NCI-H748 (cell line): ENCODE results near the gene UVRAG.
A peak's percentile ranks its signal among the peaks of the same experiment; 100 is the strongest.

Source experiments
- DNase-seq: peaks from one replicate; lab custom pipeline; 2025; ENCODE audit not compliant: unreplicated experiment; lab: John Stamatoyannopoulos, UW

Gene UVRAG

GRCh38 chr11:75802913-75803820 lies 11.8 kb upstream of the UVRAG start:
- peak; percentile 64 for DNase-seq

GRCh38 chr11:75809111-75809510 lies 5.9 kb upstream of the UVRAG start:
- DNase-seq: no peak

DNA sequence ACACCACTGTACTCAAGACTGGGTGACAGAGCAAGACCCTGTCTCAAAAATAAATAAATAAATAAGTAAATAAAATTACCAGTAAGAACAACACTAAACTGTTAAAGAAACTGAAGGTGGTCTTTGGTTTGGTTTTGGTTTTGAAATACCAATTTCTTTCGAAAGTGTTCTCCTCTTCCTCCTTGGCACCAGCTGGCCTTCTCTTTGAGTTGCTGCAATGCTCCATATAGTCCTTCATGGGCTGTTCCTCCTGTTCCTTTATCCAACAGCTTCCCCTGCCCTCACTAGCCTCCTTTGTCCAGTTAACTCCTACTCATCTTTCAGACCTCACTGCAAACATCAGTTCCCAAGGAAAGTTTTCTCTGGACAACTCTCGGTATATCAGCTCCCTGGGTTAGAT lies 5.0 kb upstream of the UVRAG start:
- no peak for DNase-seq

- no peak for DNase-seq
These were observed 4.2 kb upstream of the UVRAG start for GRCh38 chr11:75810637-75811390.

- DNase-seq: no peak
These were observed 3.5 kb upstream of the UVRAG start for GRCh38 chr11:75811485-75811884.

- DNase-seq: no peak
These were observed 2.4 kb upstream of the UVRAG start for GRCh38 chr11:75812542-75813040.

GRCh38 chr11:75813124-75813523 lies 1.9 kb upstream of the UVRAG start:
- DNase-seq: no peak

- DNase-seq: no peak
These were observed 1.4 kb upstream of the UVRAG start for GRCh38 chr11:75813622-75814039.

DNA sequence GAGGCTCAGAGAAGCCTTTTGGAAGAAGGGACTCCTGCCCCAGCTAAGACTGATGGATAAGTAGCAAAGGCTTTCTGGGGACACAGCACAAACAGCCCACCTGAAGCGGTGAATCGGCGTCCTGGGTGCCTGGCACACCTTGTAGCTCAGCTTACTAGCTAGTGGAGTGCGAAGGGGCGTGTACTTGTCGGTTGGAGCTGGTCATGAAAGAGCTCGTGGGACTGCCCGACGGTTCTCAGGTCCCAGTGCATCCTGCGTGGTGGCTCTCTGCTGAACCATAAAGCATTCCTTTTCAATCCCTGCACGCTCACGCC lies 690 bp upstream of the UVRAG start:
- no peak for DNase-seq

GRCh38 chr11:75815345-75816168 lies 547 bp downstream of the UVRAG start:
- DNase-seq: peak; percentile 72

GRCh38 chr11:75816561-75817239 lies 1.7 kb downstream of the UVRAG start:
- DNase-seq: peak; percentile 29

GRCh38 chr11:75820645-75821044 lies 5.6 kb downstream of the UVRAG start:
- no peak for DNase-seq

- DNase-seq: no peak
These were observed 6.2 kb downstream of the UVRAG start for GRCh38 chr11:75821202-75821601.

GRCh38 chr11:75822541-75822940 lies 7.5 kb downstream of the UVRAG start:
- no peak for DNase-seq

GRCh38 chr11:75823415-75823814 lies 8.4 kb downstream of the UVRAG start:
- DNase-seq: no peak

DNA sequence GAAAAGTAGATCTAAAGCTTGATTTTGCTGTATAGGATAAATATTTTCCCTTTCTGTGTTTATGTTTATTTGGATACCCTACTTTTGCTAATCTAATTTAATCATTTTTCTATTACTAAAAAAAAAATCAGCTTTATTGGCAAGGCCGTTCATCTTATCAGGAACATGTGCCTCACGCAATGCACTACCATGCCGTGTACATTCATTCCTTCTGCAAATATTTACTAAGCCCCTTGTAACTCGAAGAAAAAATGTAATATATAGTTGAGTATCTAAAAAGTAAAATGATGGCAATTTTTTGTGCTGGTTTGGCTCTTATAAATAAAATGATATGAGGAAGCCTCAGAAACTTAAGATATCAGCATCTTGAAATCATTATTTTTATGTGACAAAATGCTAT lies 8.9 kb downstream of the UVRAG start:
- DNase-seq: no peak

- DNase-seq: no peak
These were observed 11.6 kb downstream of the UVRAG start for GRCh38 chr11:75826461-75827230.

DNA sequence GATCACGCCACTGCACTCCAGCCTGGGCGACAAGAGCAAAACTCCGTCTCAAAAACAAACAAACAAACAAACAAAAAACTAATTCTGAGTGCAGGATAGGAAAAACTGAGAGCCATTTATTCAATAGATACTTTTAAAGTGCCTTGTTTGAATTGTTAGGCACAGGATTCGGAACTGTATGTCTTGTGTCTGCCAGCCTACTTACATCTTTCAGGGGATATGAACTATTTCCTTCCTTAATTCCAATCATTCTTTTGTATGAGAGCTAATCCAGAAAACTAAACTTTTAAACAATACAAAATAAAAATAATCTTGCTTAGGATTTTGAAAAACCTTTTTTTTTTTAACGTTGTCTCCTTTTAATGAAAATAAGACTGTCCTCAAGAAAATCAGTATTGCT lies 12.6 kb downstream of the UVRAG start:
- DNase-seq: no peak

- DNase-seq: no peak
These were observed 17.0 kb downstream of the UVRAG start for GRCh38 chr11:75831915-75832502.

GRCh38 chr11:75834728-75835127 lies 19.7 kb downstream of the UVRAG start:
- no peak for DNase-seq
